Keratinocyte (primary cell): ENCODE data around the gene GXYLT1. TPM values are rescaled to one million over a fixed set of nuclear protein-coding genes. Genes with fewer than 3 reads are reported as not detected.
A peak's percentile ranks its signal among the peaks of the same experiment; 100 is the strongest.

Experiments used
- DNase-seq: peaks from one replicate; pipeline ENCODE4 v3.0.0-alpha.2; 2011; ENCODE audit warnings: low read depth, missing footprints, low spot score
- FAIRE-seq: peaks from 2 replicates; lab custom pipeline; 2011; peaks lifted over from hg19 to GRCh38; lab: Jason Lieb, UNC
- H2AFZ ChIP-seq: 2 replicates; pipeline ENCODE4 v1.6.0; 2012; ENCODE audit warnings: low read length, control low read depth, inconsistent platforms; ENCODE audit not compliant: control insufficient read depth
- H3K27ac ChIP-seq: 2 replicates; pipeline ENCODE4 v1.5.1; 2011; ENCODE audit warnings: low read length; ENCODE audit not compliant: control insufficient read depth, insufficient read depth
- H3K27me3 ChIP-seq: 3 replicates; pipeline ENCODE4 v1.6.0; 2011; ENCODE audit warnings: low read length; ENCODE audit not compliant: control insufficient read depth, insufficient read depth; ENCODE audit errors: extremely low read depth
- H3K36me3 ChIP-seq, 2 experiments: 2 replicates in 1 of 2; 3 replicates in 1 of 2; pipeline ENCODE4 v1.5.1; 2011; ENCODE audit warnings: low read length in 2 of 2, mild to moderate bottlenecking in 1 of 2; ENCODE audit not compliant: control insufficient read depth in 2 of 2, insufficient read depth in 2 of 2; ENCODE audit errors: extremely low read depth in 1 of 2
- H3K4me1 ChIP-seq: 3 replicates; pipeline ENCODE4 v1.5.1; 2011; ENCODE audit warnings: low read length; ENCODE audit not compliant: control insufficient read depth, insufficient read depth; ENCODE audit errors: extremely low read depth
- H3K4me2 ChIP-seq: 3 replicates; pipeline ENCODE4 v1.6.0; 2011; ENCODE audit warnings: low read depth, low read length; ENCODE audit not compliant: control insufficient read depth, insufficient read depth; ENCODE audit errors: extremely low read depth
- H3K4me3 ChIP-seq, 3 experiments: fragments of 200-600 bp in 1 of 3; sonication (generic) in 1 of 3; 2 replicates in 2 of 3; 3 replicates in 1 of 3; pipeline ENCODE4 v1.5.1; 2011 to 2016; ENCODE audit warnings: low read length in 3 of 3, mild to moderate bottlenecking in 3 of 3, control low read depth in 2 of 3, inconsistent platforms in 1 of 3, low read depth in 1 of 3, mixed read lengths in 1 of 3, mixed run types in 1 of 3, moderate library complexity in 1 of 3; ENCODE audit not compliant: control insufficient read depth in 2 of 3, insufficient read depth in 2 of 3; ENCODE audit errors: extremely low read depth in 1 of 3
- H3K79me2 ChIP-seq: 2 replicates; pipeline ENCODE4 v1.6.0; 2012; ENCODE audit warnings: low read length; ENCODE audit not compliant: control insufficient read depth, insufficient read depth
- H3K9ac ChIP-seq: 3 replicates; pipeline ENCODE4 v1.6.0; 2011; ENCODE audit warnings: low read length; ENCODE audit not compliant: control insufficient read depth, insufficient read depth; ENCODE audit errors: extremely low read depth
- H3K9me1 ChIP-seq: 3 replicates; pipeline ENCODE4 v1.6.0; 2011; ENCODE audit warnings: low read length; ENCODE audit not compliant: control insufficient read depth, insufficient read depth; ENCODE audit errors: extremely low read depth
- H3K9me3 ChIP-seq: 2 replicates; pipeline ENCODE4 v1.5.1; 2012; ENCODE audit warnings: low read depth, low read length; ENCODE audit not compliant: control insufficient read depth
- H4K20me1 ChIP-seq: 3 replicates; pipeline ENCODE4 v1.6.0; 2011; ENCODE audit warnings: low read length; ENCODE audit not compliant: control insufficient read depth, insufficient read depth; ENCODE audit errors: extremely low read depth
- EZH2 ChIP-seq: IDR thresholded peaks from one replicate; pipeline ENCODE4 v1.6.1; 2012; ENCODE audit warnings: inconsistent platforms, mild to moderate bottlenecking, low read length, moderate library complexity
- dilution Hi-C: fragments of 300-500 bp; cut with MboI; formaldehyde crosslinking; loops from one replicate; pipeline ENCODE4 v1.7.0; 2020; ENCODE audit warnings: low sequenced_read_pairs; ENCODE audit not compliant: extremely low pct_ligation_motif_present
- polyA plus RNA-seq, 5 experiments: library from polyadenylated mRNA; depleted of rRNA in 3 of 5; stranded (reverse) in 3 of 5; stranded (forward) in 1 of 5; unstranded in 1 of 5; fragments of >200 nt; gene quantifications; 1 replicate in 1 of 5; 2 replicates in 3 of 5; 3 replicates in 1 of 5; pipeline versions ENCODE4 v1.2.1 to v1.2.3, GENCODE V29; 2011 to 2012; ENCODE audit warnings: missing spikeins in 2 of 5, low read depth in 1 of 5, low replicate concordance in 1 of 5
- TF ChIP-seq, protein P1 (sequence below), 3 experiments: IDR thresholded peaks in 1 of 3; conservative IDR thresholded peaks in 1 of 3; optimal IDR thresholded peaks in 1 of 3; 2 replicates in 2 of 3; 3 replicates in 1 of 3; pipeline versions ENCODE3 to v1.5.1; 2011; ENCODE audit warnings: low read length in 3 of 3, mild to moderate bottlenecking in 3 of 3, moderate library complexity in 2 of 3, control low read depth in 1 of 3, inconsistent platforms in 1 of 3; ENCODE audit not compliant: insufficient read depth in 2 of 3; ENCODE audit errors: extremely low read depth in 1 of 3

GXYLT1 gene
- polyA plus RNA-seq, 1 donor (not counting 4 experiments of a cell fraction or from before 2014, with no cell fraction given), result 8.1 TPM

DNA sequence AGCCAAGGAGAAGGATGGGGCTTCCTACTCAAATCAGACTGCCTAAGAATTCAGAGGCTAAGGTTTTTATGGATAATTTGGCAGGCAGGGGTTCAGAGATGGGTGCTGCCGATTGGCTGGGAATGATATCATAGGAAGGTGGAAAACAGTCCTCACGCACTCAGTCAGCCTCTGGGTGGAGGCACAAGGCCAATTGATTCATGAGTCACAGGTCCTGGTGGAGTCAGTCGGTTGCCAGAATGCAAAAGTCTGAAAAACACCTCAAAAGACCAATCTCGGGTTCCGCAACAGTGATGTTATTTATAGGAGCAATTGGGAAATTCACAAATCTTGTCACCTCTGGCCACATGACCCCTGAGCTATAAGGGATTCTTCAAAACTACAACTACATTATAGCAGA lies 105.5 kb downstream of the GXYLT1 start:
- no peak for TF ChIP-seq EZH2
- TF ChIP-seq, protein P1, sequence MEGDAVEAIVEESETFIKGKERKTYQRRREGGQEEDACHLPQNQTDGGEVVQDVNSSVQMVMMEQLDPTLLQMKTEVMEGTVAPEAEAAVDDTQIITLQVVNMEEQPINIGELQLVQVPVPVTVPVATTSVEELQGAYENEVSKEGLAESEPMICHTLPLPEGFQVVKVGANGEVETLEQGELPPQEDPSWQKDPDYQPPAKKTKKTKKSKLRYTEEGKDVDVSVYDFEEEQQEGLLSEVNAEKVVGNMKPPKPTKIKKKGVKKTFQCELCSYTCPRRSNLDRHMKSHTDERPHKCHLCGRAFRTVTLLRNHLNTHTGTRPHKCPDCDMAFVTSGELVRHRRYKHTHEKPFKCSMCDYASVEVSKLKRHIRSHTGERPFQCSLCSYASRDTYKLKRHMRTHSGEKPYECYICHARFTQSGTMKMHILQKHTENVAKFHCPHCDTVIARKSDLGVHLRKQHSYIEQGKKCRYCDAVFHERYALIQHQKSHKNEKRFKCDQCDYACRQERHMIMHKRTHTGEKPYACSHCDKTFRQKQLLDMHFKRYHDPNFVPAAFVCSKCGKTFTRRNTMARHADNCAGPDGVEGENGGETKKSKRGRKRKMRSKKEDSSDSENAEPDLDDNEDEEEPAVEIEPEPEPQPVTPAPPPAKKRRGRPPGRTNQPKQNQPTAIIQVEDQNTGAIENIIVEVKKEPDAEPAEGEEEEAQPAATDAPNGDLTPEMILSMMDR (optimal IDR thresholded peaks at IDR 0.05 in 1 of 3, IDR thresholded peaks at IDR 0.05 in 1 of 3, conservative IDR thresholded peaks at IDR 0.05 in 1 of 3; ENCODE audit: extremely low read depth in 1 of 3, insufficient read depth in 2 of 3, low read length in 3 of 3), result peak in 1 of 3 experiments; percentile 29
- Histone ChIP-seq H3K27me3 (no peaks in the 10 kb centered on the region), H2AFZ (no peak overlapping the region), H3K4me1 (no peaks in the 10 kb centered on the region), H3K9ac (no peak overlapping the region), H3K9me1 (no peaks in the 10 kb centered on the region), H4K20me1 (no peaks in the 10 kb centered on the region), H3K4me3 (no peak overlapping the region), H3K4me2 (no peak overlapping the region), H3K79me2 (no peaks in the 10 kb centered on the region), H3K36me3 (no peaks in the 10 kb centered on the region), H3K9me3 (no peaks in the 10 kb centered on the region), H3K27ac (no peak overlapping the region)
- FAIRE-seq, result peak; percentile 5
- dilution Hi-C loops, result no loop called here
- no peak for DNase-seq

DNA sequence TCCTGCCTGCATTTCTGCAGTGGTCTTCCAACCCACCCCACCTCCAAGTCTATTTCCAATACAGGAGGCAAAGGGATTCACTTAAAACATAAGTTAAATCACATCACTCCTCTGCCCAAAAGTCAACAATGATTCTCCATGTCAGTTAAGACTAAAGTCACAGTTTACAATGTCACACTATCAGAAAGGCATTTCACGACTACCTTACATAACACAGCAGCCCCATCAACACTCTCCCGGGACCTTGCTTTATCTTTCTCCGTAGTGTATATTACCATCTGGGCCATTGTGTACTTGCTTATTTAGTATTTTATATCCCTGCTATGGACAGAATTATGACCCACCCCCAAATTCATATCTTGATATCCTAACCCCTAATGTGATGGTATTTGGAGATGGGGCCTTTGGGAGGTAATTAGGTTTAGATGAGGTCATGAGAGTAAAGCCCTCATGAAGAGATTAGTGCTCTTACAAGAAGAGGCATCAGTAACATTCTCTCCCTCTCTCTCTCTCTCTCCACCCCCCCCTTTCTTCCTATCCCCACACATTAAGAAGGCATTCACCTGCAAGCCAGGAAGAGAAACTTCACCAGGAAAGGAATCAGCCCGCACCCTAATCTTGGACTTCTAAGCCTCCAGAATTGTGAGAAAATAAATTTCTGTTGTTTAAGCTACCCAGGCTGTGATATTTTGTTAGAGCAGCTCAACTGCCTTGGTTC lies 112.7 kb downstream of the GXYLT1 start:
- Histone ChIP-seq H3K4me2 (no peak overlapping the region), H3K27me3 (no peaks in the 10 kb centered on the region), H3K36me3 (no peaks in the 10 kb centered on the region), H3K9me1 (no peaks in the 10 kb centered on the region), H3K4me3 (no peak overlapping the region), H3K27ac (no peak overlapping the region), H2AFZ (no peak overlapping the region), H3K4me1 (no peaks in the 10 kb centered on the region), H3K9ac (no peak overlapping the region), H4K20me1 (no peaks in the 10 kb centered on the region), H3K79me2 (no peaks in the 10 kb centered on the region), H3K9me3 (no peaks in the 10 kb centered on the region)
- DNase-seq (no peak), FAIRE-seq (no peak)
- TF ChIP-seq EZH2, result no peak
- TF ChIP-seq, protein P1 (optimal IDR thresholded peaks at IDR 0.05 in 1 of 3, IDR thresholded peaks at IDR 0.05 in 1 of 3, conservative IDR thresholded peaks at IDR 0.05 in 1 of 3; ENCODE audit: extremely low read depth in 1 of 3, insufficient read depth in 2 of 3, low read length in 3 of 3), result no peak
- dilution Hi-C loops, result no loop called here

Other genes with a start within 250 kb of the GXYLT1 start
- 9.0 to 15.3 TPM (median 10.1 TPM) in 3 replicates for gene YAF2, start 93.4 kb upstream of the GXYLT1 start, polyA plus RNA-seq
- gene ZCRB1, start 181.2 kb upstream of the GXYLT1 start, polyA plus RNA-seq, result 29.9 to 41.6 TPM (median 39.1 TPM) in 3 replicates
- gene PPHLN1, start 181.3 kb upstream of the GXYLT1 start, polyA plus RNA-seq, result 57.0 to 95.5 TPM (median 79.5 TPM) in 3 replicates